ENCODE results near the gene LHFPL5.

The LHFPL5 gene

DNA sequence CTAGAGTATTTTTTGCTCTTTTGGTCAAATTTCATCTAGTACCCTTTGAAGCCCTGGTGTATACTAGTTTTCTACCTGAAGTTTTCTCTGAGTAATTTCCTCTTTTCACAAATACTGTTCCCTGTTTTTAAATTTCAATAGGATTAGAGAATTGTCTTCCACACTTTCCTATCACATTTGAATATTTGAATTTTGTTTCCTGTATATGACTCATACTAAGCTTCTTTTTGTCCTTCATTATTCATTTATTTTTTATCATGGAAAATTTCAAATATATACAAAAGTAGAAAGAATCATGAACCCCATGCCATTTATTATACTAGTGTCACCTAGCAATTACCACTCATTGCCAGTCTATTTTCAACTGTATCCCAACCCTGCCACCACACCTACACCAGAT is 52.7 kb downstream of the LHFPL5 start:
- Histone ChIP-seq H3K27ac (ENCODE audit: poor library complexity, severe bottlenecking) (no peak overlapping the region), H3K9me3 (ENCODE audit: severe bottlenecking) (no peaks in the 10 kb centered on the region)

DNA sequence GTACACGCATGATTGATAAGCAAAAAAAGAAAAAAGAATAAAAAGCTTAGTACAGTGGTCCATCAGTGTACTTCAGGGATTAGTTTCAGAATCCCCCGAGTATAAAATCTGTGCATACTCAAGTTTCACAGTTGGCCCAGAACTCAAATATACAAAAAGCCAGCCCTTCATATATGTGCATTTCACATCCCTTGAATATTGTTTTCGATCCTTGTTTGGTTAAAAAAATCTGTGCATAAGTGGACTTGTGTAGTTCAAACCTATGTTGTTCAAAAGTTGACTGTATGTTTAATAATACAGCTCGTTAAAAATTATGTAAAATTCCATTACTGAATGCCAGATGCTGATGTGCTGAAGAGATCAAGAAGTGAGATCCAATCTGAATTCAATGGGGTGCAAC is 54.2 kb downstream of the LHFPL5 start:
- ATAC-seq (ENCODE audit: low read depth) (no peak), DNase-seq (ENCODE audit: low spot score) (no peak)
- TF ChIP-seq, protein P1, sequence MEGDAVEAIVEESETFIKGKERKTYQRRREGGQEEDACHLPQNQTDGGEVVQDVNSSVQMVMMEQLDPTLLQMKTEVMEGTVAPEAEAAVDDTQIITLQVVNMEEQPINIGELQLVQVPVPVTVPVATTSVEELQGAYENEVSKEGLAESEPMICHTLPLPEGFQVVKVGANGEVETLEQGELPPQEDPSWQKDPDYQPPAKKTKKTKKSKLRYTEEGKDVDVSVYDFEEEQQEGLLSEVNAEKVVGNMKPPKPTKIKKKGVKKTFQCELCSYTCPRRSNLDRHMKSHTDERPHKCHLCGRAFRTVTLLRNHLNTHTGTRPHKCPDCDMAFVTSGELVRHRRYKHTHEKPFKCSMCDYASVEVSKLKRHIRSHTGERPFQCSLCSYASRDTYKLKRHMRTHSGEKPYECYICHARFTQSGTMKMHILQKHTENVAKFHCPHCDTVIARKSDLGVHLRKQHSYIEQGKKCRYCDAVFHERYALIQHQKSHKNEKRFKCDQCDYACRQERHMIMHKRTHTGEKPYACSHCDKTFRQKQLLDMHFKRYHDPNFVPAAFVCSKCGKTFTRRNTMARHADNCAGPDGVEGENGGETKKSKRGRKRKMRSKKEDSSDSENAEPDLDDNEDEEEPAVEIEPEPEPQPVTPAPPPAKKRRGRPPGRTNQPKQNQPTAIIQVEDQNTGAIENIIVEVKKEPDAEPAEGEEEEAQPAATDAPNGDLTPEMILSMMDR (IDR thresholded peaks at IDR 0.05; ENCODE audit: poor library complexity, severe bottlenecking), result no peak
- Histone ChIP-seq H3K27me3 (ENCODE audit: insufficient read depth, poor library complexity, severe bottlenecking) (no peaks in the 10 kb centered on the region), H3K4me1 (ENCODE audit: insufficient read depth, poor library complexity, severe bottlenecking) (no peaks in the 10 kb centered on the region), H3K9me3 (ENCODE audit: severe bottlenecking) (no peaks in the 10 kb centered on the region), H3K27ac (ENCODE audit: poor library complexity, severe bottlenecking) (no peak overlapping the region), H3K4me3 (ENCODE audit: severe bottlenecking) (no peak overlapping the region), H3K36me3 (ENCODE audit: low read depth) (peaks cover 90% of the 10 kb centered on the region)

More for the DNA sequence above, 52.7 kb downstream of the LHFPL5 start:
- H3K4me3 ChIP-seq (ENCODE audit: severe bottlenecking), result no peak overlapping the region
- ATAC-seq (ENCODE audit: low read depth), result no peak
- no peaks in the 10 kb centered on the region for H3K4me1 ChIP-seq (ENCODE audit: insufficient read depth, poor library complexity, severe bottlenecking)
- peaks cover 91% of the 10 kb centered on the region for H3K36me3 ChIP-seq (ENCODE audit: low read depth)
- H3K27me3 ChIP-seq (ENCODE audit: insufficient read depth, poor library complexity, severe bottlenecking), result no peaks in the 10 kb centered on the region
- TF ChIP-seq, protein P1 (IDR thresholded peaks at IDR 0.05; ENCODE audit: poor library complexity, severe bottlenecking), result no peak
- no peak for DNase-seq (ENCODE audit: low spot score)
